HEK293T (cell line): ENCODE data around the gene SORBS2.

ENCODE experiments used
- ARNT ChIP-seq: fragments of 450-650 bp; IDR thresholded peaks from 2 replicates; pipeline ENCODE4 v1.6.1; 2017; ENCODE audit warnings: mild to moderate bottlenecking
- FOXM1 ChIP-seq: fragments of 450-650 bp; IDR thresholded peaks from 2 replicates; pipeline ENCODE4 v1.6.1; 2017; ENCODE audit warnings: mild to moderate bottlenecking, borderline replicate concordance
- HDGF ChIP-seq: fragments of 450-650 bp; IDR thresholded peaks from 2 replicates; pipeline ENCODE4 v1.6.1; 2017; ENCODE audit warnings: antibody characterized with exemption, borderline replicate concordance
- NFRKB ChIP-seq: fragments of 450-650 bp; IDR thresholded peaks from 2 replicates; pipeline ENCODE4 v1.6.1; 2016; ENCODE audit warnings: mild to moderate bottlenecking, moderate library complexity
- SP1 ChIP-seq: fragments of 450-650 bp; IDR thresholded peaks from 2 replicates; pipeline ENCODE4 v1.6.1; 2017

- TF ChIP-seq FOXM1 (no peak), HDGF (no peak), ARNT (no peak), SP1 (no peak), NFRKB (no peak)
Measured at GRCh38 chr4:185755451-185755850, 56.5 kb downstream of the SORBS2 start.
